Measurements from ENCODE around the gene KLHDC3.

KLHDC3 gene

DNA sequence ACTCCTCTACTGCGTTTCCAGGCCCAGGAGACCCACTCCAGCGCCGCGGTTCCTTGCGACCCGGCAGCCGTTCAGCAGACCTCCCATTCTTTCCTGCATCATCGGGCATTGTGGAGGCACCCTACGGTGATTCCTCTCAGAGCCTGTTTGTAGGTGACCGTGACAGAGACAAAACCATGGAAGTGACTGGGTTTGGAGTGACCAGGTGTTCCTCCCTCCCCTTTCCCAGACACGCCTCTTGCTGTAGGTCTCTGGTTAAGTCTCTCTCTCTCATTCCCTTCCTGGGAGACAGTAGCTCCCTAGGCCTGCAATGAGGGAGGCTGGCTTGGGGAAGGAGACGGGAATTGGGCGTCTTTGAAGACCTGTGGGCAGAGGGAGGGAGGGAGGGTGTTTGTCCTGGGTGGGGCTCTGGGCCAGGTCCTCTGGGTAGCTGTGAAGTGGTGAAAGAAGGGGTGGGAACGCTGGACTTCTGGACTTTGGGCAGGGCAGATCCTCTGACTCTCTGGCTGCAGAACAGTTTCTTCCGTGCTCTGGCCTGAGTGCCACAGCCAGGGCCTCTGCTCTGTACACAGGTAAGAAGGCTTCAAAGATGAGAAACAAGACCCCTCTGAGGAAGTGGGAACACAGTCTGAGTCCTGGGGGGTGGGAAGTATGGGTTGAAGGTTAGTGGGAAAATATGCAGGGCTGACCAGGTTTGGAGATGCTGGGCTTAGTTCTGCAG lies 46.1 kb downstream of the KLHDC3 start:
- DNase-seq, result no peak

DNA sequence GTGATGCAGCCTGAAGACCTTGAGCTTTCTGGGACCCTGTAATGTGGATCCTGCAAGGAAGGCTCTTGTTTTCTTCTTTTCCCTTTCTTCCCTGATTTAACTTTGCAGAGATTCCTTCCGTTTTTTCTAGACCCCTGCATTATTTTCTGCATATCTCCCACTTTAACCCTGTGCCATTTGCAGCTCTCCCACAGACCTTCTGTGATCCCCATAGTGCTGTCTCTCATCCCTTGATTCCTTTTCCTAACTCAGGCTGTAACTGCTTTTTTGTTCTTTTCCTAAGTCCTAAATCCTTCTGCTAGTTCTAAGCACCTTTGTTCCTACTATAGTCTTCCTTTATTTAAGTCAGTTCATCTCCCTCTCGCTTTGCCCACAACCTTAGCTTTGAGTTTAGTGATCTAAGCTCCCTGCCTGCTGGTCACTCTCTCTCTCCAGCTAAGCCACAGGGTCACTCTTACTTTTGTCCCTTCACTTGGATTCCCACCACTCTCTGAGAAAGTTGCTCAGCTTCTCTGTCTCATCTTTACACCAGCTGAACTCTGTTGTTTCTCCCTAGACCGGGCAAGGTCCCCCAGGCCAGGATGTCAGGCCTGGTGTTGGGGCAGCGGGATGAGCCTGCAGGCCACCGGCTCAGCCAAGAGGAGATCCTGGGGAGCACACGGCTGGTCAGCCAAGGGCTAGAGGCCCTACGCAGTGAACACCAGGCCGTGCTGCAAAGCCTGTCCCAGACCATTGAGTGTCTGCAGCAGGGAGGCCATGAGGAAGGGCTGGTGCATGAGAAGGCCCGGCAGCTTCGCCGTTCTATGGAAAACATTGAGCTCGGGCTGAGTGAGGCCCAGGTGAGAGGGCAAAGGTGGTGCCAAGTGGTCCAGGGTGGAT lies 46.9 kb downstream of the KLHDC3 start:
- no peak for DNase-seq

DNA sequence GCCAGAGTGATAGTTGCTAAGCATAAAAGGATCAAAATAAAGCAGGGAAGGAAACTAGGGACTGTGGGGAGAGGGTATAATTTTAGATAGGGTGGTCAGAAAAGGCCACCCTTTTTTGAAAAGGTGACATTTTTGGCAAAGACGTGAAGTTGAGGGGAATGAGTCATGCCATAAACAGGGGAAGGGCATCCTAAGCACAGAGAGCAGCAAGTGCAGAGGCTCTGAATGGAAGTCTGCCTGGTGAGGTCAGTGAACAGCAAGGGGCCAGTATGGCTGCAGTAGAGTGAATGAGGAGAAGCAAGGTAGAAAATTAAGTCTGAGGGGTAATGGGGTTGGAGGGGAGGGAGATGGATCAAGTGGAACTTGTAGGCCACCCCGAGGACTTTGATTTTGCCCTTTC lies 47.8 kb downstream of the KLHDC3 start:
- DNase-seq, result no peak

DNA sequence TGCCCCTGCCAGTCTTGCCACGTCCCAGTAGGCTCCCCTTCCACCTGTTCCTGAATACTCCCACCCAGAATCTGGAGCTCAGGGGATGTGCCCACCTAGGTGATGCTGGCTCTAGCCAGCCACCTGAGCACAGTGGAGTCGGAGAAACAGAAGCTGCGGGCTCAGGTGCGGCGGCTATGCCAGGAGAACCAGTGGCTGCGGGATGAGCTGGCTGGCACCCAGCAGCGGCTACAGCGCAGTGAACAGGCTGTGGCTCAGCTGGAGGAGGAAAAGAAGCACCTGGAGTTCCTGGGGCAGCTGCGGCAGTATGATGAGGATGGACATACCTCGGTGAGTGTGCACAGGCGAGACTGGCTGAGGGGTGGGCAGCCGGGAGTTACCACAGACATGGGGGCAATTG lies 48.8 kb downstream of the KLHDC3 start:
- DNase-seq, result no peak

DNA sequence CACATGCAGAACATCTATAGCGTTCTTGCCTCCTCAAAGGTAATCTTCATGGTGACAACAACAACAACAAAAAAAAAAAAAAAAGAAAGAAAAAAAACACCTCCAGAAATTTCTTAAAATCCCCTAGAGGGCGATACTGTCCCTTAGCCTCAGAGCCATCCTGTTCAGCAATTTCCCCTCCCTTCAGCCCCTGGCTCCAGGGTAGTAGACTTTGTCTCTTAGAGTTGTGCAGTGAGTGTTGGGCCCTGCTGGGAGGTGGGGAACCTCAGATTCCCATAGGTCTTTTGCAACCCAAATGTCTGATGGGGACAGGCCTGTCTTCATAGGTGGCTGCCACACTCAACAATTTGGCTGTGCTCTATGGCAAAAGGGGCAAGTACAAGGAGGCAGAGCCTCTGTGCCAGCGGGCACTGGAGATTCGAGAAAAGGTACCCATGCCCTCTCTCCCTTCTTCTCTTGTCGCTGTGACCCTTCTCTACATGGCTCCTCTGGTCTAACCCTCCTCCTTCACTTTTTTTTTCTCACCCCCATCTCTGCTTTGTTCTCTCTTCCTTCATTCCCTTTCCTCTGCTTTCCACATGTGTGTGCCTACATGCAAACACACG lies 56.1 kb downstream of the KLHDC3 start:
- DNase-seq, result peak; percentile 27

Data from NCI-H526 treated with DMSO at 0.1 percent for 48 hours (cell line).